GM18907 (cell line): ENCODE results near the gene GTF2F2.

Experiments used
- ATAC-seq: cut with Tn5 transposase; IDR thresholded peaks from one replicate; pipeline ENCODE4 v1.9.1; 2021; ENCODE audit warnings: mild to moderate bottlenecking, moderate library complexity; ENCODE audit not compliant: unreplicated experiment

Gene GTF2F2

GRCh38 chr13:45120967-45121831, 889 bp downstream of the GTF2F2 start:
- no peak for ATAC-seq

GRCh38 chr13:45122941-45123340, 2.6 kb downstream of the GTF2F2 start:
- no peak for ATAC-seq

GRCh38 chr13:45132369-45133064, 12.2 kb downstream of the GTF2F2 start:
- peak; percentile 83 for ATAC-seq

GRCh38 chr13:45133396-45134118, 13.2 kb downstream of the GTF2F2 start:
- no peak for ATAC-seq

GRCh38 chr13:45136741-45137504, 16.6 kb downstream of the GTF2F2 start:
- no peak for ATAC-seq

GRCh38 chr13:45137526-45137925, 17.2 kb downstream of the GTF2F2 start:
- ATAC-seq, result no peak

GRCh38 chr13:45138282-45138681, 18.0 kb downstream of the GTF2F2 start:
- no peak for ATAC-seq

- ATAC-seq, result no peak
These were observed 21.1 kb downstream of the GTF2F2 start for GRCh38 chr13:45141369-45141768.

- no peak for ATAC-seq
These were observed 22.4 kb downstream of the GTF2F2 start for GRCh38 chr13:45142440-45143345.

- no peak for ATAC-seq
These were observed 23.0 kb downstream of the GTF2F2 start for GRCh38 chr13:45143346-45143751.

- no peak for ATAC-seq
These were observed 29.7 kb downstream of the GTF2F2 start for GRCh38 chr13:45149964-45150363.

GRCh38 chr13:45156565-45157361, 36.5 kb downstream of the GTF2F2 start:
- no peak for ATAC-seq

GRCh38 chr13:45162194-45162593, 41.9 kb downstream of the GTF2F2 start:
- no peak for ATAC-seq

GRCh38 chr13:45162821-45163220, 42.5 kb downstream of the GTF2F2 start:
- ATAC-seq, result no peak

- no peak for ATAC-seq
These were observed 46.5 kb downstream of the GTF2F2 start for GRCh38 chr13:45166858-45167257.

GRCh38 chr13:45167611-45168554, 47.6 kb downstream of the GTF2F2 start:
- no peak for ATAC-seq

GRCh38 chr13:45168555-45168930, 48.2 kb downstream of the GTF2F2 start:
- no peak for ATAC-seq

- ATAC-seq, result no peak
These were observed 54.2 kb downstream of the GTF2F2 start for GRCh38 chr13:45174478-45174877.
